ENCODE data around the gene SARDH. TPM values are rescaled to one million over a fixed set of nuclear protein-coding genes. Genes with fewer than 3 reads are reported as not detected.
"Not testable (repeated sequence)": the region's sequence is repeated elsewhere in the genome, so short reads cannot be mapped to it uniquely, and the experiment has no call there.

SARDH gene
- total and polyA plus RNA-seq, 8 donors, result 8.9 to 43.3 (median 20.5) TPM

DNA sequence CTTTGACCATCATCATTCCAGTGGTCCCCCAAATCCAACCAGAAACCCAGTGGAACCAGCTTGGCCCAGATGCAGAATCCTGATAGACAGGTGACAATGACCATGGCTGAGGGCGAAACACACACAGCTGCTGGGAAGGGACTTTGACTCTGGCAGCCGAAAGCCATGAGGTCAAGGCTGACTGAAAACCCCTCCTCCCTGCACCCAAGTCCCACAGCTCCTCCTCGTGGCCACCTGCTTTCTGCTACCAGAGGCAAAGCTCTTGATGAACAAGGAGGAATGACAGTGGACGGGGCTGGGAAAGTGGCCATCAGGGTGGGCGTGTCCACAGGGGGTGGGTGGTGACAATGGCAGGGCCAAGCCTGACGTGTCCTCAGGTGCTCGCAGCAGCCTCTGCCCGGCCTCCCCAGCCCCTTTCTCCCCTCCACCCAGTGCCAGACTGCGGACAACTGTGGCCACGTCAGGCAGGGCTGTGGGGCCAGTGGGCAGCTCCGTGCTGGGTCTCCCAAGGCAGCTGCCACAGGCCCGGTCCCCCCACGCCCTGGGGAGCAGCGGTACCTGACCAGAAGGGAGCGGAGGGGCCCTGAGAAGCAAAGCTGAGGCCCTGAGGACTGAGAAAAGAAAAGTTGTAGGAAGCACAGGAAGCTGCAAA is 30.8 kb upstream of the SARDH start:
- no peaks in the 10 kb centered on the region for H3K4me1 ChIP-seq
- H3K36me3 ChIP-seq, result peaks cover 3 to 20% (median 15%) of the 10 kb centered on the region in 3 donors
- intact Hi-C loops (cut with DNase I), result no loop called here
- ATAC-seq (peak; percentile 86 to 94 (median 88)), FAIRE-seq (no peak), DNase-seq (peak; percentile 93 to 99 (median 99))
- peak overlapping the region in 3 of 4 donors; percentile 22 to 48 (median 33) for H3K4me3 ChIP-seq
- WGBS, 2 donors, result 46% methylated on average over 15 of the region's 15 CpGs
- H3K27ac ChIP-seq, result peak overlapping the region; percentile 58 to 81 (median 72)
- TF ChIP-seq, protein P1, sequence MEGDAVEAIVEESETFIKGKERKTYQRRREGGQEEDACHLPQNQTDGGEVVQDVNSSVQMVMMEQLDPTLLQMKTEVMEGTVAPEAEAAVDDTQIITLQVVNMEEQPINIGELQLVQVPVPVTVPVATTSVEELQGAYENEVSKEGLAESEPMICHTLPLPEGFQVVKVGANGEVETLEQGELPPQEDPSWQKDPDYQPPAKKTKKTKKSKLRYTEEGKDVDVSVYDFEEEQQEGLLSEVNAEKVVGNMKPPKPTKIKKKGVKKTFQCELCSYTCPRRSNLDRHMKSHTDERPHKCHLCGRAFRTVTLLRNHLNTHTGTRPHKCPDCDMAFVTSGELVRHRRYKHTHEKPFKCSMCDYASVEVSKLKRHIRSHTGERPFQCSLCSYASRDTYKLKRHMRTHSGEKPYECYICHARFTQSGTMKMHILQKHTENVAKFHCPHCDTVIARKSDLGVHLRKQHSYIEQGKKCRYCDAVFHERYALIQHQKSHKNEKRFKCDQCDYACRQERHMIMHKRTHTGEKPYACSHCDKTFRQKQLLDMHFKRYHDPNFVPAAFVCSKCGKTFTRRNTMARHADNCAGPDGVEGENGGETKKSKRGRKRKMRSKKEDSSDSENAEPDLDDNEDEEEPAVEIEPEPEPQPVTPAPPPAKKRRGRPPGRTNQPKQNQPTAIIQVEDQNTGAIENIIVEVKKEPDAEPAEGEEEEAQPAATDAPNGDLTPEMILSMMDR (IDR thresholded peaks at IDR 0.05), result peak in 2 of 4 donors; percentile 15 to 27
- no peaks in the 10 kb centered on the region for H3K27me3 ChIP-seq
- H3K9me3 ChIP-seq, result no peaks in the 10 kb centered on the region

DNA sequence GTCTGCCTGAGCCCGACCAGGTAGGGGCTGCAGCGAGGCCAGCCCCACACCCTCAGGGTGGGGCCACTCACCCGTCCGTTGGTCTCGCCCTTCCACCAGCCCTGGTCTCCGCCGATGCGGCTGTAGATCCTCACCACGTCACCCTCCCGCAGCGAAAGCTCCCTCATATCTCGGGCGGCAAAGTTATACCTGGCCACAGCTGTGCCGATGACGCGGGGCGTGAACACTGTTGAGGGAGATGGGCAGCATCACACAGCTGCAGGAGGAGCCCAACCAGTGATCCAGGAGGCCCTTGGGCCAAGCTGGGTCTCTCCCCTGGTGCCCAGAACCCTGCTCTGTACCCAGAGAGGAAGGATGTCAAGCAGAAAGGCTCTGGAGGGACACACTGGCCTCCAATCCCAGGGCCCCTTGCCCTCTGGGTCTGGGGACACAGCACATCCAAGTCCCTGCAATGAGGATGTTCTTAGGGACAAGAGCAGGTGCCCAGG is 30.3 kb upstream of the SARDH start:
- WGBS, 2 donors, result 79 to 81% methylated on average over 16 to 17 of the region's 17 CpGs
- peak in 1 of 4 donors; percentile 0 for ATAC-seq
- DNase-seq, result peak in 5 of 6 donors; percentile 15 to 75 (median 57)
- intact Hi-C loops (cut with DNase I), result no loop called here
- no peaks in the 10 kb centered on the region for H3K9me3 ChIP-seq
- H3K27me3 ChIP-seq, result no peaks in the 10 kb centered on the region
- no peak overlapping the region for H3K4me3 ChIP-seq
- no peaks in the 10 kb centered on the region for H3K4me1 ChIP-seq
- TF ChIP-seq, protein P1 (IDR thresholded peaks at IDR 0.05), result no peak
- H3K36me3 ChIP-seq, result peaks cover 3 to 18% (median 15%) of the 10 kb centered on the region in 3 donors
- FAIRE-seq, result no peak
- H3K27ac ChIP-seq, result no peak overlapping the region

DNA sequence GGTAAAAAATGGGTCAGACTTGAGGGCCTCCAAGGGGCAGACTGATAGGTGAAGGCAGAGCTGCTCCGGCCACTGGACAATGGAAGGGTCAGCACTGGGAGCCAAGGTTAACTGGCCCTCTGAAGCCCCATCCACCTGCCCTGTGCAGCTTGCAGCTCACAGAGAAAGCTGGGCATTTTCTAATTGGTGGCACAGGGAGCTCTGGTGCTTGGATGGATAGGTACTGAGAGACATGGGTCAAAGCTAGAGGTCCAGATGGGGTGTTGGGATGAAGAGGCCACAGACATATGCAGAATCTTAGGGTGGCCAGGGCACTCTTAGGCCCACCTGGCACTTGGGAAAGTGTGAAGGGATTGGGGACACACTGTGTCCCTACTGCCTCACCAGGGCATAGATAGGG is 29.5 kb upstream of the SARDH start:
- TF ChIP-seq, protein P1 (IDR thresholded peaks at IDR 0.05), result no peak
- intact Hi-C loops (cut with DNase I), result no loop called here
- H3K9me3 ChIP-seq, result no peaks in the 10 kb centered on the region
- H3K36me3 ChIP-seq, result peaks cover 3 to 19% (median 15%) of the 10 kb centered on the region in 3 donors
- WGBS, 2 donors, result 98 to 100% methylated on average over 1 of the region's 1 CpG
- FAIRE-seq, result no peak
- peak in 3 of 6 donors; percentile 13 to 30 (median 15) for DNase-seq
- H3K27ac ChIP-seq, result no peak overlapping the region
- no peak for ATAC-seq
- no peaks in the 10 kb centered on the region for H3K27me3 ChIP-seq
- H3K4me1 ChIP-seq, result no peaks in the 10 kb centered on the region
- no peak overlapping the region for H3K4me3 ChIP-seq

DNA sequence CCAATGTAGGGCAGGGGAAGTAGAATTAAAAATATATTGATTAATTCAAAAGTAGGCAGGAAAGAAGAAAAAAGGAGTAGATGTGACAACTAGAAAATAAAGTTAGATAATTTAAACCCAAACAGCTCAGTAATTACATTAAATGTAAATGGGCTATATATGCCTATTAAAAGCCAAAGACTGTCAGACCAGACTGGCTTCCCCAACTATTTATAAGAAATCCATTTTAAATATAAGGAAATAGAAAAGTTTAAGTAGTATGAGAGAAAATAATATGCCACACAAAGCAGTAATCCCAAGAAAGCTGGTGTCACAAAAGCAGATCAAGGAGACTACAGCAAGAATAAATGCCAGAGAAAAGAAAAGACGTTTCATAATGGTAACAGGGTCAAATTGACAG is 28.9 kb upstream of the SARDH start:
- Histone ChIP-seq H3K4me1 (no peaks in the 10 kb centered on the region), H3K27me3 (no peaks in the 10 kb centered on the region), H3K27ac (no peak overlapping the region), H3K9me3 (no peaks in the 10 kb centered on the region), H3K36me3 (peaks cover 3 to 19% (median 15%) of the 10 kb centered on the region in 3 donors), H3K4me3 (no peak overlapping the region)
- TF ChIP-seq, protein P1 (IDR thresholded peaks at IDR 0.05), result no peak
- ATAC-seq (no peak), FAIRE-seq (no peak), DNase-seq (no peak)
- intact Hi-C loops (cut with DNase I), result no loop called here
- 94 to 95% methylated on average over 1 of the region's 1 CpG for WGBS, 2 donors

DNA sequence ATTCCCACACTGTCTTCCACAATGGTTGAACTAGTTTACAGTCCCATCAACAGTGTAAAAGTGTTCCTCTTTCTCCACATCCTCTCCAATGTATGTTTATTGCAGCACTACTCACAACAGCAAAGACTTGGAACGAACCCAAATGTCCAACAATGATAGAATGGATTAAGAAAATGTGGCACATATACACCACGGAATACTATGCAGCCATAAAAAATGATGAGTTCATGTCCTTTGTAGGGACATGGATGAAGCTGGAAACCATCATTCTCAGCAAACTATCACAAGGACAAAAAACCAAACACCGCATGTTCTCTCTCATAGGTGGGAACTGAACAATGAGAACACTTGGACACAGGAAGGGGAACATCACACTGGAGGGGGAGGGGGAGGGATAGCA is 28.1 kb upstream of the SARDH start:
- DNase-seq; FAIRE-seq; ATAC-seq; H3K4me1 ChIP-seq; H3K27me3 ChIP-seq; H3K9me3 ChIP-seq; intact Hi-C loops (cut with DNase I); H3K4me3 ChIP-seq; H3K27ac ChIP-seq: not testable (repeated sequence)
- peaks cover 3 to 19% (median 15%) of the 10 kb centered on the region in 3 donors for H3K36me3 ChIP-seq
- WGBS, 2 donors, result 73 to 87% methylated on average over 3 of the region's 3 CpGs

Measured in pancreas (tissue), 10 donors.